Right ventricle myocardium superior (tissue), 1 donor: ENCODE results near the gene ELOVL5. TPM values are rescaled to one million over a fixed set of nuclear protein-coding genes. Genes with fewer than 3 reads are reported as not detected.

Experiments
- ATAC-seq: fragments of 200-7000 bp; cut with Tn5 transposase; one replicate; pipeline ENCODE4 v1.9.1; 2020; ENCODE audit warnings: mild to moderate bottlenecking; ENCODE audit not compliant: poor library complexity
- DNase-seq: peaks from one replicate; pipeline ENCODE4 v3.0.0-alpha.2; 2020
- intact Hi-C: fragments of 100-400 bp; cut with DNase I; formaldehyde crosslinking; loops from one replicate; pipeline ENCODE4 v1.11.2; 2022
- total RNA-seq: library from RNA; stranded (reverse); fragmentation: NEBNext Ultra II Directional; extraction: Animal tissue kit (Norgen Biotek cat#: 25700); gene quantifications from one replicate; pipeline ENCODE4 v1.2.1, GENCODE V29; 2021
- donor health status: DM: no; HTN: yes; CAD: no; lungs with severe emphysema.

ELOVL5 gene
- total RNA-seq, 1 donor from 2014 or later: 20.8 TPM

DNA sequence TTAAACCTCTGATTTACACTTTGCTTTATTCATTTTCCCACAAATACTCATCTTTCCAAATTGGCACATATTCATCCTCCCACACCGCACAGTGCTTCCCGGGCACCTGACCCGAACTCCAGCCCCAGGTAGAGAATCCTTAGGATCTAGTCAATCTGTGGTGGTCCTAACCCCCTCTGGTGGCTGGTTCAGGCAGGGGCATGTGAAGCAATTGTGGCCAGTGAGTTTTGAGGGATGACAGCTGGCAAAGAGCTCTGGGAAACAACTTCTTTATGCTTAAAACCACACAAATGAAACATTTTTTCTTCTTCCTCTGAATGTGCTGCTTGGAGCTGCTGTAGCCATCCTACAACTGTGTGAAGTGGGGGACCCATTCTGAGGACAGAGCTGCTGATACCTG, 54.7 kb downstream of the ELOVL5 start:
- DNase-seq (no peak), ATAC-seq (no peak)
- intact Hi-C loops: loop anchor here (10.0 kb wide), 1 partner anchor 51 kb away; the partner anchor contains the start of gene ELOVL5

DNA sequence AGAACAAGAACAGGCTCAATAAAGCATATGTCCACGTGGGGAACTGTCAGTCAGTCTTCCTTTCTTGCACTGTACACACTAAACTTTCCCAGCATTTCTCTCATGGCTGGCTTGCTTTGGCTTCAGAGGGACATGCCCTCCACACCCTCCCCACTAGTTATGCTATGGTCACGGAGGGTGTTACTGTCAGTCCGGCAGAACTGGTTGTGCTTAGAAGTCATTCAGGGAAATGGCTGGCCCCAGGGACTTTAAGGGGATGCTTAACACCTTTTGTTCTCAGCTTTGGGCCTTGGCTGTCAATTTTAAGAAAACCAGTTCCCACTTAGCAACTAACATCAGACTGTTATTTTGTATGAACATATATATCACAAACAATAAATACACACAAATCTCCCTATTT, 55.1 kb downstream of the ELOVL5 start:
- no peak for ATAC-seq
- intact Hi-C loops: loop anchor here (10.0 kb wide), 1 partner anchor 51 kb away; the partner anchor contains the start of gene ELOVL5
- no peak for DNase-seq

DNA sequence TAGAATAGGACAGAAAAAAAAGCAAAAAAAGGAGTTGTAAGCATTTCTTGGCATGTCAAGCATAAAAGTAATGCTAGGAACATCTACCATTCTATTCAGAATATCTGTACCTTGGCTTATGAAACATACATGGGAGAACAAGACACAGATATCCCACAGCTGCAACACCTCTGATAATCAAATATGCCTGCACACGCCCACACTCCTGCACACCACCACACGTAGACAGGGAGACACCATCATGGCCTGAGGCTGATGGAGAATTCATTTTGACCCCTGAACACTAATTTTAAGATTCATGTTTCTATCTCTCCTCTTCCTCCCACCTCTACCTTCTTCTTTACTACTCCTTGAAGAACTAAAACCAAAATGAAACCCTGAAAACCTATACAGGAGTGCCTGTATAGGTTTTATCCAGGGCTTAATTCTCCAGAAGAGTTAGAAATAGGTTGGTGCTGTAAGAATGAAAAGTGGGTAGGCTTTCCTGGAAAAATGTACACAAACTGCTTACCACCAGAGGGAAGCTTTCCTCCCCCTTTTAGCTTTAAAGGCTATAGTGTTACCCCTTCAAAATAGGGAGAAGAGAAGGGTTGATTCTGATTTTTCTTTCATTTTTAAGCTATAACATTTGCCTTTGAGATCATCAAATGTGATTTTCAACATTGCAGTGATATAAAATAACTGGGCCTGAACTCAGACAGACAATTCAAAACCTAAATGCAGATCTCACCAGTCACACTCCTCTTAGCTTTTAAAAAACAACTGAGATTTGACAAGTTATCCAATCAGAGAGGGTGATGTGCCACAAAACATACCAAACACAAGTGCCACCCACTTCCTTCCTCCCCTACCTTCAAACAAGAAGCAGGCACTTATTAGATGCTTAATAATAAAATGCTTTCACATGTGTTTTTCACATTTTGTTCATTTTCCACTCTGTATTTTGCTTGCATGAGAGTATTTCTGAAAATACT, 57.9 kb downstream of the ELOVL5 start:
- intact Hi-C loops: loop anchor here (10.0 kb wide), 1 partner anchor 54 kb away; the partner anchor contains the start of gene ELOVL5
- DNase-seq: no peak
- no peak for ATAC-seq

DNA sequence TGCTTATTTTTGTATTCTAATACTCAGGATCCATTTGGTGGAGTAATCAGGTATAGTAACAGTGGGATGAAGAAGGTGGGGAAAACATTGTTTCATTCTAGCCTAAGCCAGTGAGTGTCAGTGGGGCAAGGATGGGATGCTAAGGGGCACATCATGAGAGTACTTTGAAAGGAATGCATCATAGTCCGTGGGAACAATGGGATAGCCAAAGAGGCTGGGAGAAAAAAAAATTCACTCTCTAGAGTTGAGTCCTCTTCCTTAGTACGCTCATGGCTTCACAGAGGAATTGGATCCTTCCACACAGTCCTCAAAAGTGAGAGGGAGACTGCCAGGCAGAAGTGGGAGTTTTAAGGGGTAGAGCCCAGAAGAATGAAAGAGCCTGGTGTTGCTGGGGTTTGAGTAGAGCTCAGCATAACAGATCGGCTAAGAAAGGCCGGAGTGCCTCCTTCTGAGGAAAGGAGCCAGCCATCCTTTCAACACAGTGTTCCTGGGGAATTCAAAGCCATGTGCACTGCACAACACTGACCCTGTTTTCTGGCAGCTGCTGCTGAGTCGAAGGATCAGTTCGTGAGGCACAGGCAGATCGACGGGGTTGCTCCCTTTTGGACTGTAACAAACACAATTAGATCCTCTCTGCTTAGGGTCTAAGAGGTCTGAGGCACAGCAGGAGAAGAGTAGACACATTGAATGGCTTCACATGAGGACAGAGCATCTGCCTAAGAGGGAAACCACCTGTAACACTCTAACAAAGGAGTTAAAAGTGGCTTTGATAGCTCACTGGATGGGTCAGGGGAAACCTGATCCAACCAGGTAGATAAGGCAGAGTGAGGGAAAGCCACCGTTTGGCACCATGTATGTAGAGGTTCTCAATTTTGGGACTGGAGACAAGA, 61.2 kb downstream of the ELOVL5 start:
- peak; percentile 55 for DNase-seq
- intact Hi-C loops: no loop called here
- ATAC-seq: peak; percentile 89

DNA sequence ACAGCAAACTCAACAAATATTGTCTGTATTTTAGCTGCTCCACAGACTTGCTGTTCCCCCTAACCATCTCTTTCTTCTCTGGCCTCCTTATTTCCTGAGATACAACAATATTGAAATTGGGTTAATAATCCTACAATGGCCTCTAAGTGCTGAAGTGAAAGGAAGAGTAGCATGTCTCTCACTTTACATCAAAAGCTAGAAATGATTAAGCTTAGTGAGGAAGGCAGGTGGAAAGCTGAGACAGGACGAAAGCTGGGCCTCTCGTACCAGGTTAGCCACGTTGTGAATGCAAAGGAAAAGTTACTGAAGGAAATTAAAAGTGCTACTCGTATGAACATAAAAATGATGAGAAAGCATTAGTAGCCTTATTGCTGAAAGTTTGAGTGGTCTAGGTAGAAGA, 63.8 kb downstream of the ELOVL5 start:
- intact Hi-C loops: no loop called here
- no peak for ATAC-seq
- DNase-seq: no peak

DNA sequence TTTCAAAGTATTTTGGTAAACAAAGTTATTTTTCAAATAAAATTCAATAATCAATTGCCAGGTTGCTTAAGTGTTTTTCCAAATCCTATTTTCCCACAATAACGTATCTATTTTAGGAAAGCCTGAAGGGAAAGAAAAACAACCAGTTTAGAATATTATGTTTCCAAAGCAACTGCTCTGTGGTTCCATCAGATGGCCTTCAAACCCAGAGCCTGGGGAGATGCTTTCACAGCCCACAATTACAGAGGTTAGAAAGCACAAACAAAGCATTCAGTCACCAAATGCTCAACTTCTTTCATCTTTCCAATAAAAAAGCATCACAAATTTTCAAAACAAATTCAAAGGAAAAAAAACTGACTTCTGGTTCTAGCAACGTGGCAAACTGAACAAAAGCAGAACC, 66.0 kb downstream of the ELOVL5 start:
- DNase-seq (no peak), ATAC-seq (no peak)
- intact Hi-C loops: no loop called here

DNA sequence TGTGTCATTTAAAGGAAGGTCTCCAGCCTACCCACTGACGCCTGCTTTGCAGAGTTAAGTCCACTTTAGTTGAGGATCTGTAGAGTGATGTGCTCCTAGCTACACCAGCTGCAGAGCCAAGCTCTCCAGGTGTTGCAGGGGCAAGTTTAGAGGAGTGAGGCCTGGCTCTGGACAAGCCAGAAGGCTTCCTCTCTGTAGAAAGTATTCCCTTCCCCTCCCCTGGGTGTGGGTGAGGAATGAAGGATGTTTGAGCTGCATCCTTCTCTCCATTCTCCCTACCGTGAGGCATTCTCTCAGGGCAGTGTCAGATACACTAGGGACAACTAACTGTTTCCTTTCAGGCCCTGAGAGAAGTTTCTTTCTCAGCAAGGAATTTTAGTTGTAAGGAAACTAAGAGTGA, 66.5 kb downstream of the ELOVL5 start:
- ATAC-seq (no peak), DNase-seq (no peak)

DNA sequence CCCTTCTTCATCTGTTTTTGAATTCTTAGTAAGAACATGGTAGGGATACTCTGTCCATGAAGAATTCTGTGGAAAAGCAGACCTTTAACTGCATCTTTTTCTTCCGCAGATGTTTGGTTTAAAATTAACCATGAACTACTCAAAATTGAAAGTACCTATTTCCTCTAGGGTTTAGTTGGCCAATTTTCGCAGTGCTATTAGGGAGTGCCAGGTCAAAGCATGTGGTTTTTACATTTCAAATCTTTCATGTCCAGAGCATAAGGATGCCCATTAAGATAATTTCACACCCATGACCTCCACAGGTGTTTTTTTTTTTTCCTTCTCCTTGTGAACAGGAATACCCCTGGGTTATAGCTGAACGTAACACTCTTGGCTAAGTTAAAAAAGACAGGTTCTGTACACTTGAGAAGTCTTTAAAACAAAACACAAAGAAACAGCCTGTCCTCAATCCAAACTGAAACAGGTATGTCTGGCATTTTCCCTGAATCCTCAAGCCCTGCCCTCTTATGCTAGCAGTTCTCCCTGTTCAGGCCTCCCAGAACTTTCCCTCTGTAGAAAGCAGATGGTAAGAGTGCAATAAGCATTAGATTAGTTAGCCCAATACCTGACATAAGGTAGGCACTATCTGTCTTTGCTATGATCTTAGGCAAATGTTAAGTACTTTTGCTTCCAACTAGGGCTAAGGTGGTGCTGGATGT, 67.1 kb downstream of the ELOVL5 start:
- intact Hi-C loops: no loop called here
- DNase-seq (no peak), ATAC-seq (no peak)

More for the DNA sequence above, 66.5 kb downstream of the ELOVL5 start:
- intact Hi-C loops: no loop called here

DNA sequence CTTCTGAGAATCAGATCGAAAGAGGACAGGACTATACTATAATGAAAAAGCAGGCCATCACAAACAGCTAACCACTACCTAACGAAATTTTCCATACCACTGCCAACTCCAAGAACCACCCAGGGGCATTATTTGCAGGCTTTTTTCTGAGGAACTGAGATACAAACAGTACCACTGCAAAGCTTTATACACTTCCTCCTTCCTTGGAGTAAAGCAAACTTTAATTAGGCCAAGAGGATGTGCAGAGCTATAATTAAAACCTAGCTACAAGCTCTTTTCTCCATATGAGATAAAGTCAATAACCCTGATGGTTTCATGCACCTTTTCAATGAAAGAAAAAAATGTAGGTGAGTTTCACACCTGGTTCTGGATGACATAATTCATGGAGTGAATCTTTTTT, 68.5 kb downstream of the ELOVL5 start:
- ATAC-seq (no peak), DNase-seq (no peak)
- intact Hi-C loops: no loop called here

DNA sequence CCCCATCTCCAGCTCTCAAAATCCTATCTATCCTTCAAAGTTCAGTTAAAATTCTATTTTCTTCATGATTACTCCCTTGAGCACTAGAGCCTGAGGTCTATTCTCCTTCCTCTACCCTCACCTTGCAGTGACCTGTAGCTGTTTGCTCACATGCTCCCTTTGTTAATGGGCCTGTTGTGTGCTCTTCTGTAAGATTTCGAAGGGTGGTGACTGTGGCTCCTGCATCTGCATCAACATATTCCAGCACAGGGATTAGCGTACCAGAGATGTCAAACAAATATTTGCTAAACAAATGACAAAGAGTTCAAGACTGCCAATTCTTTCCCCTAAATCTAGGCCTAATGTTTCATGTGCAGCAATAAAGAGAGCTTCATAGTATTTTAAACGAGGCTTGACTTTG, 69.5 kb downstream of the ELOVL5 start:
- intact Hi-C loops: no loop called here
- ATAC-seq: no peak
- no peak for DNase-seq

DNA sequence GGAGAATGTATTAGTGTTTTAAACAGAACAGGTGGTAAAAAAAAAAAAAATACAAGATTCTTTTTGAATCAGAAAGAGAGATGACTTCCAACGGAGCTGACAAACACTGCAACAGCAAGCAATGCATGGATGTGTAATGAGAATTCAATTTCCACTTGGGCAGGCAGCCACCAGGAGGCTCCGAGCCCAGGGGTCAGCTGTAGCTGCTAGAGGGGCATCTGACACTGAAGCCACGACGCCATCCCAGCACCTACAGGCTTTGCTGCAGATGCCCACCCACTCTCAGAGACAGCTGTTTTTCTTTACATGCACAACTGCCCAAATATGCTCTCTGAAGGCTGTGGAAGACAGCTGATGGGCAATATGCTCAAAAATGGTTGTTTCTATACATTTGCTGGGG, 75.4 kb downstream of the ELOVL5 start:
- ATAC-seq: no peak
- no peak for DNase-seq
- intact Hi-C loops: no loop called here

DNA sequence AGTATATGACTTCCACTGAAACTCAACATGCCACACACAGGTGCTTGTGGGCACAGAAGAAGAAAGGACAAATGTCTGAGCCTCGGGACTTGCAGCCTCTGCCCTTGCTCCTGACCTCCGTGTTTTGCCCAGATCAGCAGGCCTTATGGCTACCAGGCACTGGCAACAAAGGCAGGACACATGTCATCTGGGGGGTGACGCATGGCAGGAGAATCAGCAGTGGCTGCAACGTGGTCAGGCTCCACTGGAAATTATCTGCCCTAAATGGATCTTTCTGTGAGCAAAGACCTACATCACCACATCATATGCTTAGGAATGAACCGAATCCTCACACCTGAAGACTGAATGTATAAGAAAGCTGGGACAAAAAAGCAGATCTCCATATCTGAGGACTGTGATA, 78.9 kb downstream of the ELOVL5 start:
- intact Hi-C loops: no loop called here
- DNase-seq: no peak

DNA sequence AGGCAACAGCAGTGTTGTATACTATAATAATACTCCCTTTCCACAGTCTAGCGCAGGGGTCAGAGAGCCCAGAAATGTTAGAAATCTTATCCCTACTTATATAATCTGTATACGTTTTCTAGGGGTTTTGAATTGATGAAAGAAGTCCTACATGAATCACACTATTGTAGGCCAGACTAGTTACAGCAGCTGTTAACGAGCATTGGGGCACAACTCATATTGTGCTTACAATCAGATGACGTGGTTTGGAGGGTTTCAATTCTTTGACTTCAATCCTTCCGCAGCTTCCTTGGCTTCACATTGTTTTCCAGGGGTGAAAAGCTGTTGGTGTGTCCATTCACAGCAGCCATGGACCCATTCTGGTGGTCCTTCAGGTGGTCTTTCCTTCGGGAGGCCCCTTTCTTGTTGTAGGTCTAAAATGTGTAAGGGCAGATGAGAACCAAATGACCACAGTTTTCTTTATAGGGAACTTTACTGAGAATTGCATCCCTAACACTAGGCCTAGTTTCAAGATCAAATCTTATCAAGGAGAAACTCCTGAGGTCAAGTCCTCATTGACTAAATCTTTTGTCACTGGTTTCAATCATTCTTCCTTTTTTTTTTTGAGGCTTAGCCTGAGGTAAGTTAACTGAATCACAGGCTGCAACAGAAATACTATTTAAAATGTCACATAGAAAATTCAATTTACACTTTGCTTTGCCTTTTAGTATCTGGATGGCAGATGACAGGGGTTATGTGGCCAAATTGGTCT, 79.7 kb downstream of the ELOVL5 start:
- intact Hi-C loops: no loop called here
- DNase-seq (no peak), ATAC-seq (no peak)

More for the DNA sequence above, 78.9 kb downstream of the ELOVL5 start:
- ATAC-seq: no peak

DNA sequence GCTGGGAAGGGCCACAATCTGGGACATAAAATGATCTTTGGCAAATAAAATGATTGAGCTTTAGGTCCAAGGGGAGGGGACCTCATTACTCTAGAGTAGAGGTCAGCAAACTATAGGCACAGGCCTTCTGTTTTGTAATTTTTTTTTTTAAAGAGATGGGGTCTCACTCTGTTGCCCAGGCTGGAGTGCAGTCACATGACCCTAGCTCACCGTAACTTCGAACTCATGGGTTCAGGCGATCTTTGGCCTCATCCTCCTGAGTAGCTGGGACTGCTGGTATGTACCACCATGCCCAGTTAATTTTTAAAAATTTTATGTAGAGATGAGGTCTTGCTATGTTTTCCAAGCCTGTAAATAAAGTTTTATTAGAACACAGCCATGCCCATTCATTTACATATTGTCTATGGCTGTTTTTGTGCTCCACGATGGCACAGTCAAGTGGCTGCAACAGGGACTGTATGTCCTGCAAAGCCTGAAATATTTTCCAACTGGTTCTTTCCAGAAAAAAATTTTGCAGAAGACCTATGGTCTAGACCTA, 82.1 kb downstream of the ELOVL5 start:
- intact Hi-C loops: no loop called here
- ATAC-seq (no peak), DNase-seq (no peak)

DNA sequence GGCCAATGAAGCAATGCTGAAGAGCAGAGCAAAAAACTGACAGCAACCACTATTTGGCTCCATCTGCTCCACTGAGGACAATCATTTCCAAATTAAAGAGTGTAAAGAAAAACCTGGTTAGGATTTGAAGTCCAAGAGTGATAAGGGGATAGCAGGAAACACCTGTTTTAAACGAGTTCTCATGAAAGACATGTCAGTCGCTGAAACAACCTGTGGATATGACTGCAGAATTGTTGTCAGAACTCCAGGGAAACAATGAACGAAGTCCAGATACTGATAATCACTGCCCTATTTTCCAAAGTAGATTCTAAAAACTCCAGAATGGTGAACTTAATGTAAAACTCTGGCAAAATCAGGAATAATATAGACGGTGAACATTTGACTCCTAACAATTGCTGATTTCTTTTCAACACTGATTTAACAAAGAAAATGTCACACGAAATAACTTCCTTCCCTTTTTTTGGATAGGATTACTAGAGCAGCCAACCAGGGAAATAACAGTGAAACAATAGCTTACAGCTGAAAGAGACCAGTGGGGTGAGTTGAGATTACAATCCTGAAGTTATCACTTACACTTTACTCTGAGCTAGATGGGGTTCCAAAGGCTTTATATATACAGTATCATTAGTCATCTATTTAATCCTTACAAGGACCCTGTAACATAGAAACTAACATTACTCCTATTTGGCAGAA, 83.7 kb downstream of the ELOVL5 start:
- intact Hi-C loops: no loop called here
- ATAC-seq (no peak), DNase-seq (no peak)

DNA sequence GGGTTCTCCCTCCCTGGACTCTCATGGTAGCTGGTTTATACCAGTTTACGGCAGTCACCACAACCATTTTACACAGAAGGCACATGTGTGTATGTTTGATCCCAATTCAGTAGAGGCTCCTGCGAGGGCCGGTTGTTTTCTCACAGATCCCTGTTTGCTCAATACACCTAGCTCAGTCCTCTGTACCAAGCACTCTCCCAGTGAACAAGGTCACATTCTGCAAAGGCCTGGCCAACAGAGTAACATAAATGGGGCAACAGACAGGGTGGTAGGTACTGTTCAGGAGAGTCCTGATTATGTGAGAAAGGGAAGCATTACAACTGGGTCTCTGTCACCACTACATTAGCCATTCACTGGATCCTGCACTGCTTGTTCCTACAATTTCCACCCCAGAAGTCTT, 84.4 kb downstream of the ELOVL5 start:
- ATAC-seq (no peak), DNase-seq (no peak)
- intact Hi-C loops: no loop called here

DNA sequence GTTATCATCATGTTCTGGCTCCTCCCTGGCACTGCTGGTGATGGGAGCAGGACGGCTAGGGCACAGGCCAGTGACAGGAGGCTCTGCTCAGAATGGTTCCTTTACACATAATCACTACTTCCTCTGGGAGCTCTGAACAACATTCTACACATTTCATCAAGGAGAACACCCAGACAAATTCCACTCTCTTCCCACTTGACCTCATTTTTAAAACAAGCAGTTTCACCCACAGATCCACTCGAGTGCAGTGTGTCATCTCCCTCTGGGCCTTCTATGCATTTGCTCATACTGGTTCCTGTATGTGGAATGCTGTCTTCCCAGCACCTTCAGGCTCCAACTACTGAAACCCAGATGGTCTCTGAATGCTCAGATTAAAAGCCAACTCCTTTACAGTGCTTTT, 84.8 kb downstream of the ELOVL5 start:
- DNase-seq (no peak), ATAC-seq (no peak)
- intact Hi-C loops: no loop called here
